SK-N-MC (cell line): Measurements from ENCODE around the gene SNX27.

Source experiments
- EZH2 ChIP-seq: fragments of 200-600 bp; sonication (generic); IDR thresholded peaks from one replicate; pipeline ENCODE4 v1.6.1; 2017; ENCODE audit warnings: antibody characterized with exemption
- POLR2AphosphoS5 ChIP-seq: IDR thresholded peaks from 2 replicates; pipeline ENCODE4 v1.6.1; 2012; ENCODE audit warnings: mild to moderate bottlenecking, low read depth, low read length, borderline replicate concordance

DNA sequence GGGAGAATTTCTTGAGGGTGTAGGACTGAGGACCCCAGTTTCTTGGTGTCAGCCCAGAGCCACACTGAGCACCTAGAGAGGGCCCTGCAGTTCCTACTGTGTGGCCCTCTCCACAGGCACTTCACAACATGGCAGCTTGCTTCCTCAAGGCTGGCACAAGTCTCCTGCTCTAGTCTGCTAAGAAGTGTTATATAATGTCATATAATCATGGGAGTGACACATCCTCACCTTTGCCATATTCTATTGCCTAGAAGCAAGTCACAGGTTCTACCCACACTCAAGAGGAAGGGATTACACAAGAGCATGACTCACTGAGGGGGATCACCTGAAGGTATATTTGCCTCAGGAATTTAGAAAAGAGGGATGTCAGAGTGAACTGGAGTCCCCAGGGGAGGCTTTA lies 5.5 kb upstream of the SNX27 start:
- TF ChIP-seq POLR2AphosphoS5, result no peak
- TF ChIP-seq EZH2, result no peak
